ENCODE measurements around the gene KRT12. TPM values are rescaled to one million over a fixed set of nuclear protein-coding genes. Genes with fewer than 3 reads are reported as not detected.

Gene KRT12
- total and polyA plus RNA-seq, 2 experiments from 2014 or later = not detected

GRCh38 chr17:40872416-40872815 lies 5.4 kb upstream of the KRT12 start:
- DNase-seq (ENCODE audit: low spot score) = no peak
- Histone ChIP-seq H3K9me2 (replicated peaks; ENCODE audit: insufficient read depth) (no peaks in the 10 kb centered on the region), H3K27me3 (no peaks in the 10 kb centered on the region)

GRCh38 chr17:40871316-40871715 lies 4.3 kb upstream of the KRT12 start:
- Histone ChIP-seq H3K4me2 (no peak overlapping the region), H3K36me3 (replicated peaks; ENCODE audit: insufficient read depth, low read depth) (no peaks in the 10 kb centered on the region), H3K79me2 (no peaks in the 10 kb centered on the region), H3K27ac (no peak overlapping the region), H3K27me3 (no peaks in the 10 kb centered on the region), H4K20me1 (ENCODE audit: insufficient read depth, poor library complexity, severe bottlenecking) (no peaks in the 10 kb centered on the region), H3K9me3 (ENCODE audit: low read depth) (no peaks in the 10 kb centered on the region), H2AFZ (no peak overlapping the region), H3K9me2 (replicated peaks; ENCODE audit: insufficient read depth) (no peaks in the 10 kb centered on the region), H3K4me3 (no peak overlapping the region), H3K4me1 (ENCODE audit: insufficient read depth) (no peaks in the 10 kb centered on the region)
- TF ChIP-seq EZH2phosphoT487 (IDR thresholded peaks at IDR 0.05; ENCODE audit: low read depth, severe bottlenecking, unreplicated experiment) = no peak
- TF ChIP-seq CTCF (IDR thresholded peaks at IDR 0.05; ENCODE audit: poor library complexity) = no peak
- no peak for TF ChIP-seq EZH2 (IDR thresholded peaks at IDR 0.05; ENCODE audit: borderline replicate concordance)
- WGBS (ENCODE audit: low lambda C conversion rate, missing lambda C conversion rate) = 89% methylated on average over 7 of the region's 7 CpGs
- no peak for DNase-seq (ENCODE audit: low spot score)

More at GRCh38 chr17:40872416-40872815, 5.4 kb upstream of the KRT12 start:
- Histone ChIP-seq H3K36me3 (replicated peaks; ENCODE audit: insufficient read depth, low read depth) (no peaks in the 10 kb centered on the region), H2AFZ (no peak overlapping the region), H3K79me2 (no peaks in the 10 kb centered on the region), H3K27ac (no peak overlapping the region), H3K4me2 (no peak overlapping the region), H3K4me3 (no peak overlapping the region), H4K20me1 (ENCODE audit: insufficient read depth, poor library complexity, severe bottlenecking) (no peaks in the 10 kb centered on the region), H3K9me3 (ENCODE audit: low read depth) (no peaks in the 10 kb centered on the region), H3K4me1 (ENCODE audit: insufficient read depth) (no peaks in the 10 kb centered on the region)
- TF ChIP-seq EZH2 (IDR thresholded peaks at IDR 0.05; ENCODE audit: borderline replicate concordance) = no peak
- TF ChIP-seq EZH2phosphoT487 (IDR thresholded peaks at IDR 0.05; ENCODE audit: low read depth, severe bottlenecking, unreplicated experiment) = no peak
- no peak for TF ChIP-seq CTCF (IDR thresholded peaks at IDR 0.05; ENCODE audit: poor library complexity)

- no peaks in the 10 kb centered on the region for H3K27me3 ChIP-seq
- DNase-seq (ENCODE audit: low spot score) = no peak
Measured at GRCh38 chr17:40870136-40870535, 3.1 kb upstream of the KRT12 start.

More at GRCh38 chr17:40870136-40870535, 3.1 kb upstream of the KRT12 start:
- H2AFZ ChIP-seq = no peak overlapping the region
- H3K4me1 ChIP-seq (ENCODE audit: insufficient read depth) = no peaks in the 10 kb centered on the region
- no peaks in the 10 kb centered on the region for H3K36me3 ChIP-seq (replicated peaks; ENCODE audit: insufficient read depth, low read depth)
- H4K20me1 ChIP-seq (ENCODE audit: insufficient read depth, poor library complexity, severe bottlenecking) = no peaks in the 10 kb centered on the region
- WGBS (ENCODE audit: low lambda C conversion rate, missing lambda C conversion rate) = 38% methylated on average over 4 of the region's 4 CpGs
- H3K79me2 ChIP-seq = no peaks in the 10 kb centered on the region
- no peak overlapping the region for H3K4me3 ChIP-seq
- H3K9me3 ChIP-seq (ENCODE audit: low read depth) = no peaks in the 10 kb centered on the region
- no peak overlapping the region for H3K27ac ChIP-seq
- H3K9me2 ChIP-seq (replicated peaks; ENCODE audit: insufficient read depth) = no peaks in the 10 kb centered on the region
- no peak overlapping the region for H3K4me2 ChIP-seq
- TF ChIP-seq CTCF (IDR thresholded peaks at IDR 0.05; ENCODE audit: poor library complexity) = no peak
- TF ChIP-seq EZH2 (IDR thresholded peaks at IDR 0.05; ENCODE audit: borderline replicate concordance) = no peak
- TF ChIP-seq EZH2phosphoT487 (IDR thresholded peaks at IDR 0.05; ENCODE audit: low read depth, severe bottlenecking, unreplicated experiment) = no peak
